Hematopoietic multipotent progenitor cell treated with erythropoietin and hydrocortisone succinate and interleukin-3 and kit ligand, for 15 days (in vitro differentiated cells): Measurements from ENCODE around the gene MSI2.

Source experiments
- DNase-seq: peaks from one replicate; pipeline ENCODE4 v3.0.0-alpha.2; 2015; ENCODE audit warnings: low spot score

MSI2 gene

GRCh38 chr17:57527221-57528057 lies 271.1 kb downstream of the MSI2 start:
- DNase-seq: no peak

DNA sequence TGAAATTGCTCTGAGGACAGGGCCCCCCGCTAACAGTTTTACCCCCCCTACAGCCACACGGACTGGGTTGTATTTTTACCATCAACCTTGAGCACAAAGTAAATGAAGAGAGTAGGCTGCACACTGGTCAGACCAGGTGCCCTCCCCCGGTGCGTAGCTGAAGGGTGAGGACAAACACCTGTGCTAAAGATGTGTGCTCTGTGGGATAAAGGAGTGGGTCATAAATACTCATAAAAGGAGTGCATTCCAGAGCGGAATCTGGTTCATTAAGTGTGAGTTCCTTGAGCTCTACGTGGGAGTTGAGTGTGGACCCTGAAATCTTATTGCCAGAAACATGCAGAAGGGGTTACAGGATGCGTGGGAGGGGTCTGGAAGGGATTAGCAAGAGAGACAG lies 271.7 kb downstream of the MSI2 start:
- no peak for DNase-seq

GRCh38 chr17:57530026-57530425 lies 273.7 kb downstream of the MSI2 start:
- DNase-seq: no peak

DNA sequence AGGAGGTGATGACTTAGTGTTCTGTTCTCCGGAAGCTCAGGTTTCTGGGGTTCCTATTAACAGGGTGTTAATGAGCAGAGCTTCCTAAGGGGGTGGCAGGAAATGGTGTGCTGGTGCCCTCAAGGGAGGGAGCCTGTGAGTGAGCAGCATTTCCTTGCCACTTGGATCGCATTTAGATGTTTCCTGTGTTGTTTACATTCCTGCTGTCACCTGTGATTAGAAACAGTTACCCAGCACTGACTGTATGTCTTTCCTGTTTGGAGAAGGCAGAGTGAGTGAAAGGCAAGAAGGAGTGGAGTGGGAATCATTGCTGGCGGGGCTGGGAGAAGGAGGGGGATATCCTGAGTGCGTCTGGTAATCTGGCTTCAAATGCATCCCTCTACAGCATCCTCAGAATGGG lies 274.2 kb downstream of the MSI2 start:
- no peak for DNase-seq

- DNase-seq: no peak
Measured at GRCh38 chr17:57531078-57531477, 274.8 kb downstream of the MSI2 start.

DNA sequence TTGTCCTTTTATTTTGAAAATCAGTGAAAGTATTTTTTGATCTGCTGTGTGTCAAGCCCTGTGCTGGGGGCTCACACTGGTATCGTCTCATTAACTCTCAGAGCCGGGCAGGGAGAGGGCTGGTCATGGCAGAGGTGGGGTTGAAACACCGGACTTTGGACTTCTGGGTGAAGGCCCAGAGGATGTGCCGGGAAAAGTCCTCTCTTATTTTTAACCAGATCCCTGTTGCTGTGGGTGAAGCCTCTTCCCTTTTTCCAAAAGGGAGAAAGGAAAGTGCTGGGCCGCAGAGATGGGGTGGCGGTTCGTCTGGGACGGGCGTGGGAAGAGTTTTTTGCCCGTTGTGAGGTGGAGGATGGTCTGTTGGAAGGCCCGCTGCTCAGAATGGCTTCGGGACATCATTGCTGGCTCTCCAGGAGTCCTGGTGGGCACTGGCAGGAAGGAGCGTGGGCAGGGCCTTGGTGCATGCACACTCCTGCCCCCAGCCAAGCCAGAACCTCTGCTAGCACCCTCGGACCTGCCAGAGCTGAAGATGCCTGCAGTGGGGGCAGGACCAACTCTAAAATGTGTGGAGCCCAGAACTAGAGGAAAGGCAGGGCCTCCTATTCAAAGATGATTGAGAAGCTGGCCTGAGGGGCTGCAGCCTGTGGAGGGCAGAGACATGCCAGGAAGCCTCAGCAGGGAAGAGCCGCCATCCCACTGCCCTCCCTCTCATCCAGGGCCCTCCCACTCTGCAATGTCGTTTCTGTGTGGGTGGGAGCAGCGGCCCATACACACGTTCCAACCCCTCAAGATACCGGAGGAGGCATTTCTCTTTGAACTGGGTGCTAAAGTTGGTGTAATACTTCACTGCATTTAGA lies 275.6 kb downstream of the MSI2 start:
- no peak for DNase-seq

DNA sequence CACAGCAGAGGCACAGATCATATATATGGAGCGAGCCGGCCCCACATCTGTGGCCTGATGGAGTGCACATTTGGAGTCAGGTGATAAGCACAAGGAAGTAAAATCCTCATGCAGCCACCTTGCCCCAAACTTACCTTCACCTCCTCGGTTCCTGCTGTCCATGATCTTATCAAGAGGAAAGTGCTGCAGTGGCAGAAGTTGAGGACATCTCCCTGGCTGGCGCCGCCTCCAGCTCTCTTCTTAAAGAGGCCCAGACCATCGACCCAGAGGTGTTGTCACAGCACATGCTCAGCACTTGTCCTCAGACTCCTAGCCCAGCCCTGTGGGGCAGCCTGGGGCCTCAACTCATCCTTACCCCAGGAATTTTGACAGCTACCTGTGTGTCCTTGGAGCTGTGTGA lies 276.2 kb downstream of the MSI2 start:
- DNase-seq: no peak

GRCh38 chr17:57532966-57533365 lies 276.6 kb downstream of the MSI2 start:
- no peak for DNase-seq

DNA sequence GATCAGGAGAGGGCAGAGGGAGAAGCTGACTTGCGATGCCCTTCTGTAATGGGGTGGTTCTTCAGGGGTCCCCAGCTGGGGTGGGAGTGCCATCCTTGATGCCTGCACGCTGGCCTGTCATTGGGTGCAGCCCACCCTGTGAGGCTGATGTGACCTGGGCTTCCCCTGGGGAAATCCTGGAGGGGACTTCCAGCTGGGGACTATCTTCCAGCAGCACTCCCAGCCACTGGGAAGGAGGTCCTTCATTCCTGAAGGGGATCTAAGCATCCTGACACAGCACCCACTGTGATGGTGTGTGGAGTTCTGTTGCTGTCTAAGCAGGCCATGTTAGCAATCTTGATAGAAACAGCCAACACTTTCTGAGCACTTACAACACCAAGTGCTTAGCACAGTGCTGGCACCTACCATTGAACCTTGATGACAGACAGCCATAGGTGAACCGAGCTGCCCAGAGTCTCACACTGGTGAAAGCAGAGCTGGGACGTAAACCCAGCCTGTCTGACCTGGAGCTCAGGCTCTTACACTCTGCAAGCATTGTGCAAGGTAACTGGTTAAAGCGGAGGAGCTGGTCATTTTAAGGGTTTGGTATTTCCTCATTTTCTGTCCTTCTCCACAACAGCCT lies 277.5 kb downstream of the MSI2 start:
- DNase-seq: no peak

DNA sequence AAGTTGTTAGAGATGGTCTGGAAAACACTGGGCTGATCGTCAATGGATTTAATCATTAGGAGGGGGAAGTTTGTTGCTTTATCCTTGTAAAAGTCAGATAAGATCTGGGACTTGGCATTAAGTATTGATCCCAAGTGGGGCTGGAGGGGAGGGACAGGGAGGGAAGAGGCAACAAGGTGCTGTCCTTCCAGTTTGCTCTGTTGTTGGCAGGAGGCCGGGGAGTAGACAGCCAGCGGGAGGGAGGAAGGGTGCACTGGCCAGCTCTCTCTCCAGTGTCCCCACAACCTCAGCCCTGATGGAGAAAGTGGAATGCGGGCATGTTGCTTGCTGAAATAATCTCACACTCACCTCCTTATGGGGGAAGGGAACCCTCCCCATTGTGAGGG lies 278.5 kb downstream of the MSI2 start:
- DNase-seq: no peak

- DNase-seq: peak; percentile 16
Measured at GRCh38 chr17:57535249-57535966, 279.1 kb downstream of the MSI2 start.

DNA sequence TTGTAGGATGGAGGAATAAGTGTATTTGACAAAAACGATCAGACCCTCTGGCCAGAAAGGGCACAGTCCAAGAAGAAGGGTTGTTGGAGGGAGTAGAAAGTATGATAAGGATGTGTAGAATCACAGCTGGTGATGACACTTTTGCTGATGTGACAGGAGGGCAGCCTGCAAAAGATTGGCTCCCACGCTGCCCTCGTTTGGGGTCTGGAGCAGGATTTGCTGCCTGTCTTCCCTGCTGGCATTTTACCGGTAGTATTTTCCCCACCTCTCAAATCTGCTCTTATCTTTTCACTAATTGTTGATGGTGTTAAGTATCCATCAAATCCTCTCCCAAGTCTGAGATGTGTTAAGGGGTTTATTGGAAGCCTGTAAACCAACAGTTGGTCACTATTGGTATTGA lies 280.0 kb downstream of the MSI2 start:
- no peak for DNase-seq

DNA sequence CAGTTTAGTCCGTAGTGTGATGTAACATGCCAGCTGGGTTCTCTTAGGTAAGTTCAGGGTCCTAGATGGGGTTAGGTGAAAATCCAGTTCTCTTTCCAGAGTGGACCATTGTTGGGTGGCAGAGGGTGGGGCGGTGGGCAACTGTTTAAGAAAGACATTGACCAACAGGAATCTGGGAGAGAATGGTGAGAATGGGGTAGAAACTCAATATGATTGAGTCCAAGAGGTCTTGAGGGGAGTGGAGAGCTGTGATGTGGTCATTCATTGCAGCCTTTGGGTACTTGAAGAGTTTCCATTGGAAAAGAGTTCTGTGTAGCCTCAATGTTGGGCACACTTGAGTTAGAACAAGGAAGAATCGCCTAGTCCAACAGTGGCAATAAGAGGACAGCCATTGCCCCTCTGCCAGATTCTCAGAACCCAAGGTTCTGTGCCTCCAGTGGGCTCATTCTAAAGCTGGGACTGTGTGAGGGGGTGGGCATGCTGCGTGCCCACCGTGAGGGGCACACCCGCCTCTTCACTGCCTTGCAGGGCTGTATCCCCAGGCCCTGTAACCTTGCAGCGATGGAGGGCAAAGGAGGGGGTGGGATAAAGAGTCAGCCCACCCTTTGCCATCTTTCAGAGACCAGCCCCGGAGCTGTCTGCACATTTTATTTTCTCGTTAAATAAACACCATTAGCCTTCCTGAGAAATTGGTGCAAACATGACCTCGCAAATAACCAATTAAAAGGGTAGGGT lies 280.6 kb downstream of the MSI2 start:
- DNase-seq: no peak

- no peak for DNase-seq
Measured at GRCh38 chr17:57537524-57538410, 281.4 kb downstream of the MSI2 start.

GRCh38 chr17:57538736-57539456 lies 282.6 kb downstream of the MSI2 start:
- DNase-seq: no peak

DNA sequence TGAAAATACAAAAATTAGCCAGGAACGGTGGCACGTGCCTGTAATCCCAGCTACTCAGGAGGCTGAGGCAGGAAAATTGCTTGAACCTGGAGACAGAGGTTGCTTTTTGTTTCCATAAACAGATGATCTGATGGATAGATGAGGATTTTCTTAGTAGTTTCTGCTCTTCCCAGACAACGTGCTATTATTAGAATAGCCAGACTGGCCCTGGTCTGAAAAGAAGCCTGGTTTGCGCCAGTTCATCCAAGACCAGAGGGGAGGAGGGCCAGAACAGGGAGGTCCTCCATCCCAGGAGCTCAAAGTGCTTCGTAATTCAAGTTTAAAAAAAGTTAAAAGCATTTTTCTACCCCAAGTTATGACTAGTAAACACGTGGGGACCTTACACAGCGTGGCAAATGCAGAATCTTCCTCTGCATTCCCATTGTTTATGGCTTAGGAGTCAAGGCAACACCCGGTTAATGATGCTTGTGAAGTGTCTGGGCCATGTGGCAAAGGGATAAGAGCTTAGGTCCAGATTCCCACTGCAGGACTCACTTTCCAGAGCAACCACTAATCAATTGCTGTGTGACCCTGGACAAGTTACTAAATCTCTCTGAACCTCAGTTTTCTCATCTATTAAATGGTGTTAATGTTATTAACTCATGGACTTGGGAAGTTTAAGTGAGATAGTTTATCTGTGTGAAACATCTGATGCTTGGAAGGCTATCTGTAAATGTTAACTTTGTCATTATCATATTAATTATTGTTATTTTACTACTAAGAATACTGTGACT lies 283.4 kb downstream of the MSI2 start:
- DNase-seq: no peak

- DNase-seq: no peak
Measured at GRCh38 chr17:57540596-57540995, 284.3 kb downstream of the MSI2 start.

- DNase-seq: no peak
Measured at GRCh38 chr17:57541049-57541448, 284.7 kb downstream of the MSI2 start.
